Right atrium auricular region (tissue), 2 donors: Measurements from ENCODE around the gene SPOP. TPM values are rescaled to one million over a fixed set of nuclear protein-coding genes. Genes with fewer than 3 reads are reported as not detected.

ENCODE experiments used
- DNase-seq: peaks from one replicate; pipeline ENCODE4 v3.0.0-alpha.2; 2019; ENCODE audit warnings: low spot score
- H3K27ac ChIP-seq, 2 donors: fragments of 200-600 bp; sonication (generic); 1 replicate in 1 of 2; 2 replicates in 1 of 2; pipeline ENCODE4 v1.5.1; 2016 to 2019
- H3K27me3 ChIP-seq, 2 donors: fragments of 200-600 bp; sonication (generic); one replicate each; pipeline versions ENCODE4 v1.5.1 to v1.6.0; 2017 to 2019
- H3K36me3 ChIP-seq: fragments of 200-600 bp; sonication (generic); one replicate; pipeline ENCODE4 v1.5.1; 2016
- H3K4me1 ChIP-seq, 2 donors: fragments of 200-600 bp; sonication (generic); one replicate each; pipeline versions ENCODE4 v1.5.1 to v1.6.0; 2017 to 2019
- H3K4me3 ChIP-seq, 2 donors: fragments of 200-600 bp; sonication (generic); 1 replicate in 1 of 2; 2 replicates in 1 of 2; pipeline ENCODE4 v1.5.1; 2017 to 2019; ENCODE audit warnings: mild to moderate bottlenecking in 1 of 2, moderate library complexity in 1 of 2
- H3K9me3 ChIP-seq, 2 donors: fragments of 200-600 bp; sonication (generic); one replicate each; pipeline ENCODE4 v1.5.1; 2019
- CTCF ChIP-seq, 2 donors: fragments of 200-600 bp; sonication (generic); IDR thresholded peaks; one replicate each; pipeline ENCODE4 v1.5.1; 2019; ENCODE audit warnings: antibody characterized with exemption in 2 of 2
- total RNA-seq, 2 donors: library from RNA; depleted of rRNA; stranded (reverse); fragments of >200 nt; gene quantifications; one replicate each; pipeline ENCODE4 v1.1.0, GENCODE V29; 2016

The SPOP gene
- total RNA-seq, 2 donors from 2014 or later = 40.9 to 71.8 TPM

- Histone ChIP-seq H3K36me3 (no peaks in the 10 kb centered on the region), H3K9me3 (no peaks in the 10 kb centered on the region), H3K27ac (no peak overlapping the region), H3K4me3 (no peak overlapping the region), H3K4me1 (peaks cover 0 to 34% of the 10 kb centered on the region in 2 donors), H3K27me3 (no peaks in the 10 kb centered on the region)
- no peak for TF ChIP-seq CTCF (IDR thresholded peaks at IDR 0.05)
- no peak for DNase-seq
These were observed 113.3 kb downstream of the SPOP start for GRCh38 chr17:49564638-49565037.

GRCh38 chr17:49557312-49558024 is 120.4 kb downstream of the SPOP start:
- no peaks in the 10 kb centered on the region for H3K36me3 ChIP-seq
- peaks cover 0 to 8% of the 10 kb centered on the region in 2 donors for H3K4me1 ChIP-seq
- no peak overlapping the region for H3K27ac ChIP-seq
- no peak overlapping the region for H3K4me3 ChIP-seq
- H3K27me3 ChIP-seq = no peaks in the 10 kb centered on the region
- no peaks in the 10 kb centered on the region for H3K9me3 ChIP-seq
- no peak for DNase-seq
- TF ChIP-seq CTCF (IDR thresholded peaks at IDR 0.05) = peak; percentile 34 to 65

- peak; percentile 95 to 99 for TF ChIP-seq CTCF (IDR thresholded peaks at IDR 0.05)
- H3K36me3 ChIP-seq = no peaks in the 10 kb centered on the region
- no peak overlapping the region for H3K27ac ChIP-seq
- no peaks in the 10 kb centered on the region for H3K27me3 ChIP-seq
- no peaks in the 10 kb centered on the region for H3K9me3 ChIP-seq
- no peak overlapping the region for H3K4me3 ChIP-seq
- no peak for DNase-seq
- H3K4me1 ChIP-seq = peaks cover 0 to 8% of the 10 kb centered on the region in 2 donors
These were observed 121.5 kb downstream of the SPOP start for GRCh38 chr17:49556223-49556943.

- Histone ChIP-seq H3K9me3 (no peaks in the 10 kb centered on the region), H3K27me3 (no peaks in the 10 kb centered on the region), H3K4me3 (no peak overlapping the region), H3K27ac (no peak overlapping the region), H3K36me3 (no peaks in the 10 kb centered on the region), H3K4me1 (peaks cover 0 to 8% of the 10 kb centered on the region in 2 donors)
- no peak for TF ChIP-seq CTCF (IDR thresholded peaks at IDR 0.05)
- no peak for DNase-seq
These were observed 122.2 kb downstream of the SPOP start for GRCh38 chr17:49555495-49556222.

- no peaks in the 10 kb centered on the region for H3K36me3 ChIP-seq
- TF ChIP-seq CTCF (IDR thresholded peaks at IDR 0.05) = no peak
- DNase-seq = no peak
- no peaks in the 10 kb centered on the region for H3K27me3 ChIP-seq
- H3K27ac ChIP-seq = no peak overlapping the region
- H3K9me3 ChIP-seq = no peaks in the 10 kb centered on the region
- H3K4me1 ChIP-seq = peaks cover 0 to 8% of the 10 kb centered on the region in 2 donors
- H3K4me3 ChIP-seq = no peak overlapping the region
These were observed 123.0 kb downstream of the SPOP start for GRCh38 chr17:49554694-49555494.
